Esophagus muscularis mucosa (tissue), 4 donors: ENCODE measurements around the gene FAM221A.

Source experiments
- EP300 ChIP-seq: sonication (generic); formaldehyde crosslinking; IDR thresholded peaks from one replicate; pipeline ENCODE4 v1.6.1; 2017; ENCODE audit warnings: antibody characterized with exemption
- POLR2A ChIP-seq: fragments of 450-650 bp; IDR thresholded peaks from one replicate; pipeline ENCODE4 v1.6.1; 2017; ENCODE audit warnings: antibody characterized with exemption, moderate library complexity, mild to moderate bottlenecking, low read depth
- TF ChIP-seq, protein P1 (sequence below), 3 experiments: fragments of 200-600 bp in 2 of 3; fragments of 450-650 bp in 1 of 3; sonication (generic) in 2 of 3; IDR thresholded peaks; one replicate each; pipeline ENCODE4 v1.5.1; 2017 to 2019; ENCODE audit warnings: antibody characterized with exemption in 3 of 3, mild to moderate bottlenecking in 2 of 3, moderate library complexity in 1 of 3

DNA sequence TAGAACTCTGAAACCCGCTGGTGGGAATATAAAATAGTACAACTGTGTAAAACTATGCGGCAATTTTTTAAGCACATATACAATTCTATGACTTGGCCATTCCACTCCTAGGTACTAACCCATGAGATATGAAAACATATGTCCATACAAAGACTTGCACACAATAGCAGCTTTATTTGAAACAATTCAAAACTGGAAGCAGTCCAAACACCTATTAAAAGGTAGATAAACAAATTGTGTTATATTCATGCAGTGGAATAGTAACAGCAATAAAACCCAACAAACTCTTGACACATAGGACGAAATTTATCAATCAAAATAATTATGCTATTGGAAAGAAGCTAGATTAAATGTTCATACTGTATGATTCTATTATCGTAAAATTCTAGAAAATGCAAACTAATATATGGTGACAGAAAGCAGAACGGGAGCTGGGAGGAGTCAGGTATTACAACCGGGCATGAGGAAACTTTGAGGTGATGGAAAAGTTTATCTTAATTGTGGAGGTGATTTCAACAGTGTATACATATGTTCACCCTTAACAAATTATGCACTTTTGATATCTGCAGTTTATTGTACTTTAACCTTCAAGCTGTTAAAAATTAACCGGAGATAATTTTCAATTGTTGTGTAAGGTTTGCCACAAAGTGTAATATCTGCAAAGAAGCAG, 29.2 kb downstream of the FAM221A start:
- TF ChIP-seq POLR2A (no peak), EP300 (no peak)
- TF ChIP-seq, protein P1, sequence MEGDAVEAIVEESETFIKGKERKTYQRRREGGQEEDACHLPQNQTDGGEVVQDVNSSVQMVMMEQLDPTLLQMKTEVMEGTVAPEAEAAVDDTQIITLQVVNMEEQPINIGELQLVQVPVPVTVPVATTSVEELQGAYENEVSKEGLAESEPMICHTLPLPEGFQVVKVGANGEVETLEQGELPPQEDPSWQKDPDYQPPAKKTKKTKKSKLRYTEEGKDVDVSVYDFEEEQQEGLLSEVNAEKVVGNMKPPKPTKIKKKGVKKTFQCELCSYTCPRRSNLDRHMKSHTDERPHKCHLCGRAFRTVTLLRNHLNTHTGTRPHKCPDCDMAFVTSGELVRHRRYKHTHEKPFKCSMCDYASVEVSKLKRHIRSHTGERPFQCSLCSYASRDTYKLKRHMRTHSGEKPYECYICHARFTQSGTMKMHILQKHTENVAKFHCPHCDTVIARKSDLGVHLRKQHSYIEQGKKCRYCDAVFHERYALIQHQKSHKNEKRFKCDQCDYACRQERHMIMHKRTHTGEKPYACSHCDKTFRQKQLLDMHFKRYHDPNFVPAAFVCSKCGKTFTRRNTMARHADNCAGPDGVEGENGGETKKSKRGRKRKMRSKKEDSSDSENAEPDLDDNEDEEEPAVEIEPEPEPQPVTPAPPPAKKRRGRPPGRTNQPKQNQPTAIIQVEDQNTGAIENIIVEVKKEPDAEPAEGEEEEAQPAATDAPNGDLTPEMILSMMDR (IDR thresholded peaks at IDR 0.05) = no peak
